ENCODE results near the gene PRKAB2.
"Not testable (repeated sequence)": the region's sequence is repeated elsewhere in the genome, so short reads cannot be mapped to it uniquely, and the experiment has no call there.

Gene PRKAB2

DNA sequence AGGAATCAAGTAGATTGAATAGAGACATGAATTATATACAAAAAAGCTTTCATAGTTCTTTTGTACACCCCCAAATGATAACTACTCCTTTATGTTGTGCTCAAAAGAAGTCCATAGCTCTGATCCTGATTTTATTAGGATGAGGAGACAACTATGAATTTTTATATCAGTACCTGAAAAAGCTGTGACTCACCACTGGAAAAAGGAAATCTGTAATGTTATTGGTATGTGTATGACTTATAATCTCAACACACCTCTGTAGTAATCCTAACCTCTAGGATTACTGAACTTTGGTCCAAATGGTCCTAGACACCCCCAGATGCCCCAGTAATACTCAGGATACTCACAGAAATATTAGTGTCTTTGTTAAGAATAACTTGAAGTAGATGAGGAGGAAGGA lies 10.2 kb downstream of the PRKAB2 start:
- DNase-seq (ENCODE audit: low spot score), result no peak
- Mint-ChIP-seq H3K4me1 (ENCODE audit: low read depth) (peaks cover 3% of the 10 kb centered on the region), H3K27ac (no peak overlapping the region), H3K36me3 (ENCODE audit: low read depth) (peaks cover 34% of the 10 kb centered on the region), H3K27me3 (ENCODE audit: low read depth) (no peaks in the 10 kb centered on the region), H3K9me3 (no peaks in the 10 kb centered on the region), H3K4me3 (no peak overlapping the region)

DNA sequence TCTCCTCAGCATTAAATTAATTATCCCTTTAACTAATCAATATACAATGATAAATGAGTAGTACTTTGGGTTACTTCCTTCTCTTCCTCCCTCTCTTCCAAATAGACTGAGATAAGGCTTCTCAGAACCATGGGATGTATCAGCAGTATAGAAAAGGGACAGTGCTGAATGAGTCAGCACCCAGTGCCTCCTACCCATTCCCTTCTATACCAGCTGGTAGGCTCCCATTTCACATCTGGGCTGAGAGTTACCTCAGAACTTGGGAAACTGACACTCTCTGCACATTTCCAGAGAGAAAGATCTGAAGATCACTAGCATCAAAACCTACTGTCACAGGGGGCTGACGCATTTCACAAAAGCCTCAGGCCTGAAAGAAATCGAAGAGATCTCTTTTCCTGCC lies 15.2 kb downstream of the PRKAB2 start:
- DNase-seq (ENCODE audit: low spot score); H3K4me1 Mint-ChIP-seq (ENCODE audit: low read depth); H3K27me3 Mint-ChIP-seq (ENCODE audit: low read depth); H3K9me3 Mint-ChIP-seq; H3K4me3 Mint-ChIP-seq; H3K27ac Mint-ChIP-seq: not testable (repeated sequence)
- peaks cover 32% of the 10 kb centered on the region for H3K36me3 Mint-ChIP-seq (ENCODE audit: low read depth)

DNA sequence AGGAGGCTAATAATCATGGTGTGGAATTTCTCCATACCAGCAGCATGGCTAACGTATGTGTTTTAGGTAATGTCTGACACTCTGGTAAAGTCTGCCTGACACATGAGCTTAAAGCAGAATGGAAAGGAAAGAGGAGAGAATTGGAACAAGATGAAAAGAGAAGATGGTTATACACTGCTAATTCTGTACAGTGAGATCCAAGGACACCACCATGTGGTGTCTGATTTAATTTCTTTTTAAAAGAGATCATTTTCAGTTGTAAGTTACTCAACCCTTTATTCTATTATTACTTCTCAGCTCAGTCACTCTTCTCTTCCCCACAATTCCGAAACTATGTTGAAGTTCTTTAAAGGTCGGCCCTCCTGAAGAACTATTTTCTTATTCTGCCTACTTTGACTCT lies 15.6 kb downstream of the PRKAB2 start:
- no peak overlapping the region for H3K27ac Mint-ChIP-seq
- no peak for DNase-seq (ENCODE audit: low spot score)
- no peaks in the 10 kb centered on the region for H3K4me1 Mint-ChIP-seq (ENCODE audit: low read depth)
- peaks cover 32% of the 10 kb centered on the region for H3K36me3 Mint-ChIP-seq (ENCODE audit: low read depth)
- H3K9me3 Mint-ChIP-seq, result no peaks in the 10 kb centered on the region
- no peak overlapping the region for H3K4me3 Mint-ChIP-seq
- H3K27me3 Mint-ChIP-seq (ENCODE audit: low read depth), result no peaks in the 10 kb centered on the region

DNA sequence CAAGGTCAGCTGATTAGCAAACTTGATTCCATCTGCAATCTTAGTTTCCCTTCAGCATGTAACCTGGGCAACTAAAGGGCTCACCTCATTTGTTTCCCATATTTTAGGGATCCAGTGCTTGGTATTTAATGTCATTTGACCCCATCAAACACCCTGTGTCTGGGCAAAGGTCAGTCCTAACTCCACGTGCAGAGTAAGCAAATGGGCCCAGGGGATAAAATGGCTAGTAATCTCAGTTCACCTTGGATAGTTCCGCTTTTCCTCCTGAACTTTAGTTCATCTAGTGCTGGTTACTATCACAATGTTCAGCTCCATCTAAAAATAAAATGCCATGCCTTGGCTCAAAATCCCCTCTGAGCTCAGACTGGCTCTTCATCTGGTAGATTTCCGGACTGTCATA lies 19.5 kb downstream of the PRKAB2 start:
- H3K27me3 Mint-ChIP-seq (ENCODE audit: low read depth), result peaks cover 8% of the 10 kb centered on the region
- no peak overlapping the region for H3K27ac Mint-ChIP-seq

DNA sequence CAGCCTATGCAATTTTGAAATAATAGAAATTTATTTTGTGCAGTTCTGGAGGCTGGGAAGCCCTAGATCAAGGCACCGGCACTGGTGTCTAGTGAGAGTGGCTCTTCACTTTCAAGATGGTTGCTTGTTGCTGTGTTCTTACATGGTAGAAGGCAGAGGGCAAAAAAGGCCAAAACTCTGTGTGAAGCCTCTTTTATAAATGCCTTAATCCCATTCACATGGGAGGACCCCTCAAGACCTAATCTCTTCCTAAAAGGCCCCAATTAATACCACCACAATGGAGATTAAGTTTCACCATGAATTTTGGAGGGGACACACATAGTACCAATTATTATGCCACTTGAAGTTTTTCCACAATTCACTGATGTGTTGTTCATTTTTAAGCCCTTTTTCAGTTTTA lies 21.0 kb downstream of the PRKAB2 start:
- H3K27ac Mint-ChIP-seq, result no peak overlapping the region
- H3K9me3 Mint-ChIP-seq, result no peaks in the 10 kb centered on the region
- H3K36me3 Mint-ChIP-seq (ENCODE audit: low read depth), result peaks cover 7% of the 10 kb centered on the region
- peaks cover 10% of the 10 kb centered on the region for H3K27me3 Mint-ChIP-seq (ENCODE audit: low read depth)
- no peaks in the 10 kb centered on the region for H3K4me1 Mint-ChIP-seq (ENCODE audit: low read depth)
- DNase-seq (ENCODE audit: low spot score), result no peak
- no peak overlapping the region for H3K4me3 Mint-ChIP-seq

More for the DNA sequence above, 19.5 kb downstream of the PRKAB2 start:
- Mint-ChIP-seq H3K9me3 (no peaks in the 10 kb centered on the region), H3K4me3 (no peak overlapping the region), H3K36me3 (ENCODE audit: low read depth) (peaks cover 14% of the 10 kb centered on the region), H3K4me1 (ENCODE audit: low read depth) (no peaks in the 10 kb centered on the region)
- DNase-seq (ENCODE audit: low spot score), result no peak

DNA sequence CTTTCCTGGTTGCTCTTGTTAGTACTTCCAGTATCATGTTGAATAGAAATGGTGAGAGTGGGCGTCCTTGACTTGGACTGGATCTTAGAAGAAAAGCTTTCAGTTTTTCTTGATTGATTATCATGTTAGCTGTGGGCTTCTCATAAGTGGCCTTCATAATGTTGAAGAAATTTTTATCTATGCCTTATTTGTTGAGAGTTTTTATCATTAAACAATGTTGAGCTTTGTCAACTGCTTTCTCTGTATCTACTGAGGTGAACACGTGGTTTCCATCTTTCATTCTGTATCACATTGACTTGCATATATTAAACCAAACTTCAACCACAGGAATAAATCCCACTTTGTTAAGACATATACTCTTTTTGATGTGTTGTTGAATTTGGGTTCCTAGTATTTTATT lies 29.4 kb downstream of the PRKAB2 start:
- H3K36me3 Mint-ChIP-seq (ENCODE audit: low read depth), result no peaks in the 10 kb centered on the region
- H3K4me3 Mint-ChIP-seq, result no peak overlapping the region
- no peaks in the 10 kb centered on the region for H3K9me3 Mint-ChIP-seq
- H3K27ac Mint-ChIP-seq, result no peak overlapping the region
- DNase-seq (ENCODE audit: low spot score), result no peak
- H3K4me1 Mint-ChIP-seq (ENCODE audit: low read depth), result no peaks in the 10 kb centered on the region
- peaks cover 51% of the 10 kb centered on the region for H3K27me3 Mint-ChIP-seq (ENCODE audit: low read depth)

DNA sequence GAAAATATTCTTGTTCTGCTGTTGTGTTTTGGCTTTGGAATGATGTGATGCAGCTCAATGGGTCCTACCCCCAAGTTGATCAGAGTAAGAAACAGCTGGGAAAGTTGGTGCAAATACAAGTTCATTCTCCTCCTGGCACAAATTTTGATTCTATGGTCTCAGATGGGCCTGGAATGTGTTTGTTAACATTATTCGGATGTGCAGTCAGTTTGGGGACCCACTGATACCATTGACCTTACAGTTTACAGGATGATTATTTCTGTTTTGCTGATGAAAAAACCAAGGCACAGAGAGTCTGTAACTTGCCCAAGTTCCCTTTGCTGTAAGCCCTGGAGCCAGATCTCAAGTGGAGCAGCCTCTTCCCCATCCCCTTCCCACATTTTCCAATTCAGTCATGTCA lies 41.5 kb downstream of the PRKAB2 start:
- H3K9me3 Mint-ChIP-seq; H3K27ac Mint-ChIP-seq; H3K4me3 Mint-ChIP-seq; DNase-seq (ENCODE audit: low spot score); H3K36me3 Mint-ChIP-seq (ENCODE audit: low read depth); H3K4me1 Mint-ChIP-seq (ENCODE audit: low read depth): not testable (repeated sequence)
- H3K27me3 Mint-ChIP-seq (ENCODE audit: low read depth), result peaks cover 31% of the 10 kb centered on the region

DNA sequence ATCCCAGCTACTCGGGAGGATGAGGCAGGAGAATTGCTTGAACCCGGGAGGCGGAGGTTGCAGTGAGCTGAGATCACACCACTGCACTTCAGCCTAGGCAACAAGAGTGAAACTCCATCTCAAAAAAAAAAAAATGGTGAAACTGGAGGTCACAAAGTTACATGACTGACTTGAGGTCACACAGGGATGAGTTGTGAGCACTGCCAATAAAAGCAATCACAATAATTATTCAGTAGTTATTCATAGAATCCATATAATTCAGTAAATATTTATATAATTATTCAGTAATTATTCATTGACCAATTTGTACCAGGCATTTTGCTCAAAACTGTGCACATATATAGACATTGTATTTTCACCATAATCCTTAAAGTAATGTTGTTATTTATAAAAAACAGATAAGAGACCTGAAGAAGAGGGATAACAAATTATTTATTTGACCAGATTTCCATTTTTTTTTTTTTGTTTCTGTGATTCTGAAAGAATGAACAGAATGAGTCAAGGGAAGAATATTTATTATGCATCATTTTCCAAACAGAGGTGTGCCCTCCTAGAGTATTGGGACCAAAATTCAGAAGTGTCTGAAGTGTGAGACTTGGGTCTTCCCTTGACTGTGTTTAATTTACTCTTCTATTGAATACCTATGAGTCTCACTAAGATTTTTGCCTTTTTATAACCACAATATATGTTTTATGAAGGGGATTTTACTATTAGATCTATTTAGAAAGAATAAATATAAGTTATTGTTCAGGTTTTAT lies 43.0 kb downstream of the PRKAB2 start:
- H3K27me3 Mint-ChIP-seq (ENCODE audit: low read depth), result peaks cover 31% of the 10 kb centered on the region
- no peak overlapping the region for H3K27ac Mint-ChIP-seq
- no peak overlapping the region for H3K4me3 Mint-ChIP-seq
- no peak for DNase-seq (ENCODE audit: low spot score)
- no peaks in the 10 kb centered on the region for H3K9me3 Mint-ChIP-seq
- peaks cover 2% of the 10 kb centered on the region for H3K4me1 Mint-ChIP-seq (ENCODE audit: low read depth)
- no peaks in the 10 kb centered on the region for H3K36me3 Mint-ChIP-seq (ENCODE audit: low read depth)

DNA sequence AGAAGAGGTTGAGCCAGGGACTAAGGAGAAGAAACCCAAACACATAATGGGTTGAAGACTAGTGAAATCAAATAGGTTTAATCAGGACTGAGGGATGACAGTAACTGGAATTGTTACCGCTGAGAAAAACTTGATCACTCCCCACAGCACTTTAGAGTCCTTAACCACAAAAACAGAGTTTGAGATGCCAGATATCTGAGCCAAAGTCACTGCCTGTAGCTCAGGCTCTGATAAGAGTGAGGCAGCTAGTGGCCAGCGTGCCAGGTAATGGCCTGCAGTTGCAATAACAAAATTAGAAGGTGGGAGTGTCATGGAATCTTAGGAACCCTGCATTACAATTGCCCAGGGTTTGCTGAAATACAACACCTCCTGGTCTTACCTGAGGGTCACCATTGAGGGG lies 48.0 kb downstream of the PRKAB2 start:
- no peak overlapping the region for H3K4me3 Mint-ChIP-seq
- H3K9me3 Mint-ChIP-seq, result no peaks in the 10 kb centered on the region
- no peaks in the 10 kb centered on the region for H3K36me3 Mint-ChIP-seq (ENCODE audit: low read depth)
- H3K27me3 Mint-ChIP-seq (ENCODE audit: low read depth), result peaks cover 28% of the 10 kb centered on the region
- no peaks in the 10 kb centered on the region for H3K4me1 Mint-ChIP-seq (ENCODE audit: low read depth)
- no peak for DNase-seq (ENCODE audit: low spot score)
- H3K27ac Mint-ChIP-seq, result no peak overlapping the region

DNA sequence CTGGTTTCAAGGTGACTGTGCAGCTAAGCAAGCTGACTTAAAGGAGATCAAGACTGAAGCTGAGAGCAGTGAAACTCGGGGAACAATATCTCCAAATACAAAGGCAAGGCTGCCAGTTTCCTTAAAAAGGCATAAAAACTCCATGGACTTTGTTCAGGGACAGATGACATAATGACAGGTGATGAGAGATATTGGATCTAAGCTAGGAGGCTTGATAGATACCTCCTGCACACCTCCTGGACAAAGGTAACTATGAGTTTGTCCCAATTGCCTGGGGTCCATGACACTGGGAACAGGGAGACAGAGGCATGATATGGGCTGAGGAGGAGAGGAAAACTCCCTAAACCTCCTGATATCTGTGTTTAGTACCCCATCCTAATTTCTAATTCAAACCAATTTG lies 55.2 kb downstream of the PRKAB2 start:
- no peaks in the 10 kb centered on the region for H3K9me3 Mint-ChIP-seq
- no peaks in the 10 kb centered on the region for H3K4me1 Mint-ChIP-seq (ENCODE audit: low read depth)
- H3K4me3 Mint-ChIP-seq, result no peak overlapping the region
- no peaks in the 10 kb centered on the region for H3K36me3 Mint-ChIP-seq (ENCODE audit: low read depth)
- no peak for DNase-seq (ENCODE audit: low spot score)
- H3K27ac Mint-ChIP-seq, result no peak overlapping the region
- H3K27me3 Mint-ChIP-seq (ENCODE audit: low read depth), result peaks cover 27% of the 10 kb centered on the region

DNA sequence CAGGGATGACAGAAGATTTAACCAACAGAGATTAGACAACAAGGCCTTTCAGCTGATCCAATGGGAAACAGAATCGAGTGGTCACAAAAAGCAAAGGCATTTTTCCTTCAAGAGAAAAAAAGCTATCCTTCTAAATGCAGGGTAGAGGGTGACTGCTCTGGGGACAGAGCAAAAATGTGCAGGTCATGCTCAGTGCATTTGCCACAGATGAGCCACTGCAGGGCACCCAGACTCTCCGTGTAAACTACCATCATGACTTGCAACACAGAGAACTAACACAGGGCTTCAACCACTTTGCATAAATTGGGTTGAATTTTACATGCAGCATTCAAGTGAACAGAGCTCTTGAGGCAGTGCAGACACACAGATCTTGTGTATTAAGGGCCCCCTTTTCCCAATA lies 56.8 kb downstream of the PRKAB2 start:
- DNase-seq (ENCODE audit: low spot score), result no peak
- Mint-ChIP-seq H3K4me3 (no peak overlapping the region), H3K9me3 (no peaks in the 10 kb centered on the region), H3K4me1 (ENCODE audit: low read depth) (no peaks in the 10 kb centered on the region), H3K27ac (no peak overlapping the region), H3K27me3 (ENCODE audit: low read depth) (peaks cover 23% of the 10 kb centered on the region), H3K36me3 (ENCODE audit: low read depth) (no peaks in the 10 kb centered on the region)

DNA sequence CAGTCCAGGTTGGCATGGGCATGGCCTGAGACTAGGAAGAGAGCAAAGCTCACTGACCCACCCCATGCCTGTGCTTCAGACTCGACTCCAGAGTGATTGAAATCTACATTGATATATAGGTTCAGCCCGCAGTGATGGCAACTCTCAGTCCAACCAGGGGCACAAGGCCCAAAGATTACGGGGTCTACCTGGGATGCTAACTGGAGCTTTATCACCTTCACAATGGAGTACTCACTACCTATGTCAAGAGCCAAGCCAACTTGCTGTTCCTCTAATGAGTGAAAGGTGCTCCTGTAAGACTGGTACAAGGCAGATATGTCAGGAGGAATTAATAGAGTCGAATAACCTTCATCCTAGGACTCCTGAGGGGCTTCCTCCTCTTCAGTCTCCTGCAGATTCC lies 57.2 kb downstream of the PRKAB2 start:
- not testable (repeated sequence) for DNase-seq (ENCODE audit: low spot score); H3K4me1 Mint-ChIP-seq (ENCODE audit: low read depth); H3K4me3 Mint-ChIP-seq; H3K36me3 Mint-ChIP-seq (ENCODE audit: low read depth); H3K27ac Mint-ChIP-seq; H3K9me3 Mint-ChIP-seq
- H3K27me3 Mint-ChIP-seq (ENCODE audit: low read depth), result peaks cover 25% of the 10 kb centered on the region

DNA sequence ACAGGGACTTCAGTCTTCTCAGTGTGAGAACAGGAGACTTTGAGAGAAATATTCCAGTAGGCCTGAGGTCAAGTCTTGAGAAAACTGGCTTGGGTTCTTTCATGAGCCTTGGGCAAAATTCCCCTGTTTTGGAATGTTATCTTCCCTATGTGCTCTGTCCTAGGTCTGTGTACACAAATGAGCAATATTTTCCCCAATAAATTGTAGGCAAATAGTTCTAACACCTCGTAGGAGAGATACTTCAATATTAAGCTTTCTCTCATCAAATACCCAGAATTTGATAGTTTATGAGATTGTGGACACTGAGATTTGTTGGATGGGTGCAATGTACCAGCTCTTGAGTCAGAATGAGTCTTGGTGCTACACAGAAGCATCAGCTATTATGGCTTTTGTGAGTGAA lies 57.9 kb downstream of the PRKAB2 start:
- DNase-seq (ENCODE audit: low spot score); H3K36me3 Mint-ChIP-seq (ENCODE audit: low read depth); H3K4me1 Mint-ChIP-seq (ENCODE audit: low read depth); H3K9me3 Mint-ChIP-seq; H3K27ac Mint-ChIP-seq; H3K4me3 Mint-ChIP-seq: not testable (repeated sequence)
- peaks cover 27% of the 10 kb centered on the region for H3K27me3 Mint-ChIP-seq (ENCODE audit: low read depth)

DNA sequence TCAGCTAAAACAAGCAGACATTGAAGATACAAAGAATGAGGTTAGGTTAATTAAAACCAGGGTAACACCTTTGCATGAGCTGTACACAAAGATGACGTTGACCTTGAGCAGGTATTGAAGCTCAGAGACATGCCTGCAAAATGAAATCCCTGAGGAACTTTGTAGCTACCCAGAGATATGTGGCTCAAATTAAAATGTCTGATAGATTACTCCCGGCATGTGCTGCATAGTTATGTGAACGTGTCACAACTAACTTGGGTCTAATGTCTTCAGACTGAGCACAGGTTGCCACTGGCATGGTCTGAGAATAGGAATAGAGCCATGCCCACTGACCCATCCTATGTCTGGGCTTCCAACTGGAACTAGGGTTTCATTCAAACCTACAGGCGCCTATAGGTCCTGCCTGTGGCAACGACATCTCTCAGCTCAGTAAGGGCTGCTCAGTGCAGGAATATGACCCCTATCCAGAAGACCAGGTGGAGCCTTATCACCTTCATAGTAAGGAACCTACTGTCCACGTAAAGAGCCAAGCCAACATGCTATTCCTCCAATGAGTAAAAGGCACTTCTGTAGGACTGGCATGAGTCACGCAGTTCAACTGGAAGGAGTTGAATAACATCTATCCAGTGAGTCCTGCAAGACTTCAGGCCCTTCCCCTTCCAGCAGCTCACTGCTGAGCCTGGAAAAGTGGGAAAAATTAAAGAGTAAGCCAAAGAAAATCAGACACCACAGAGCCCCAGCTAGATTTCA lies 60.7 kb downstream of the PRKAB2 start:
- Mint-ChIP-seq H3K4me3 (no peak overlapping the region), H3K27me3 (ENCODE audit: low read depth) (peaks cover 24% of the 10 kb centered on the region), H3K9me3 (no peaks in the 10 kb centered on the region), H3K36me3 (ENCODE audit: low read depth) (no peaks in the 10 kb centered on the region), H3K4me1 (ENCODE audit: low read depth) (peaks cover 2% of the 10 kb centered on the region), H3K27ac (no peak overlapping the region)
- no peak for DNase-seq (ENCODE audit: low spot score)

DNA sequence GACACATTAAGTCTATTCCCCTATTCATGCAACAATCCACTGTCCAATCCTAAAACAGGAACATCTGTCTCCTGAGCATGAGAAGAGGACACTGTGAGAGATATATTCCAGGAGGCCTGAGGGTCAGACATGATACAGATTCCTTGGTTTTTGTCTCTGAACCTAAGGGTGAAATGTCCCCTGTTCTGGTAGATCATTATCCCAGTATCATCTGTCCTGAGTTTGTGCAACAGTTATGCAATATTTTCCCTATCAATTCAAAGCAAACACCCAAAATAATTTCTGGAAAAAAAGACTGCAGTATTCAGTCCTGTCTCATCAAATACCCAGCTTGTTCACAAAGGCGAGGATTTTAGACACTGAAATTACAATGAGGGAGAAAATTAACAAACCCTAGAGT lies 61.4 kb downstream of the PRKAB2 start:
- DNase-seq (ENCODE audit: low spot score), result no peak
- H3K9me3 Mint-ChIP-seq, result no peaks in the 10 kb centered on the region
- no peak overlapping the region for H3K27ac Mint-ChIP-seq
- peaks cover 27% of the 10 kb centered on the region for H3K27me3 Mint-ChIP-seq (ENCODE audit: low read depth)
- no peak overlapping the region for H3K4me3 Mint-ChIP-seq
- H3K4me1 Mint-ChIP-seq (ENCODE audit: low read depth), result peaks cover 2% of the 10 kb centered on the region
- no peaks in the 10 kb centered on the region for H3K36me3 Mint-ChIP-seq (ENCODE audit: low read depth)

All from T-helper 2 cell treated with Interferon-gamma antibody and Interleukin-4, amounts not matched to agents 5 μg/mL and 100 μg/mL, for 36 hours (primary cell).